Ascending aorta (tissue), 2 donors: ENCODE results near the gene SELP. TPM values are rescaled to one million over a fixed set of nuclear protein-coding genes. Genes with fewer than 3 reads are reported as not detected.
"Not testable (repeated sequence)": the region's sequence is repeated elsewhere in the genome, so short reads cannot be mapped to it uniquely, and the experiment has no call there.

Source experiments
- DNase-seq, 2 donors: peaks; one replicate each; pipeline ENCODE4 v3.0.0-alpha.2; 2019; ENCODE audit warnings: low spot score in 2 of 2
- H3K27ac ChIP-seq, 2 donors: fragments of 200-600 bp; sonication (generic); one replicate each; pipeline ENCODE4 v1.5.1; 2016 to 2017; ENCODE audit warnings: mild to moderate bottlenecking in 1 of 2
- H3K27me3 ChIP-seq: fragments of 200-600 bp; sonication (generic); one replicate; pipeline ENCODE4 v1.5.1; 2017
- H3K36me3 ChIP-seq, 2 donors: fragments of 200-600 bp; sonication (generic); one replicate each; pipeline ENCODE4 v1.5.1; 2016
- H3K4me1 ChIP-seq, 2 donors: fragments of 200-600 bp; sonication (generic); one replicate each; pipeline ENCODE4 v1.5.1; 2016 to 2017; ENCODE audit warnings: mild to moderate bottlenecking in 1 of 2
- H3K4me3 ChIP-seq, 2 donors: fragments of 200-600 bp; sonication (generic); one replicate each; pipeline ENCODE4 v1.5.1; 2016 to 2017; ENCODE audit warnings: mild to moderate bottlenecking in 1 of 2
- H3K9me3 ChIP-seq, 2 donors: fragments of 200-600 bp; sonication (generic); one replicate each; pipeline ENCODE4 v1.5.1; 2016
- CTCF ChIP-seq, 3 experiments: fragments of 200-600 bp in 2 of 3; fragments of 450-650 bp in 1 of 3; sonication (generic) in 2 of 3; IDR thresholded peaks; one replicate each; pipeline ENCODE4 v1.5.1; 2016 to 2019; ENCODE audit warnings: antibody characterized with exemption in 3 of 3, mild to moderate bottlenecking in 1 of 3, moderate library complexity in 1 of 3
- intact Hi-C: fragments of 100-400 bp; cut with DNase I; formaldehyde crosslinking; loops from one replicate; pipeline ENCODE4 v1.15.1; 2023
- total RNA-seq: library from RNA; depleted of rRNA; stranded (reverse); fragments of >200 nt; gene quantifications from one replicate; pipeline ENCODE4 v1.1.0, GENCODE V29; 2016

Gene SELP
- total RNA-seq: 40.0 TPM

GRCh38 chr1:169630006-169630405, at the start of gene SELP:
SELP (minus strand) TSS chr1:169630124; CDS start chr1:169630074, 50 bp downstream.
- TF ChIP-seq CTCF (IDR thresholded peaks at IDR 0.05): no peak

GRCh38 chr1:169679692-169680091, 49.8 kb upstream of the SELP start:
- H3K27ac ChIP-seq: no peak overlapping the region
- DNase-seq: no peak
- no peaks in the 10 kb centered on the region for H3K36me3 ChIP-seq
- TF ChIP-seq CTCF (IDR thresholded peaks at IDR 0.05): no peak
- intact Hi-C loops: no loop called here
- no peaks in the 10 kb centered on the region for H3K9me3 ChIP-seq
- no peaks in the 10 kb centered on the region for H3K27me3 ChIP-seq
- no peaks in the 10 kb centered on the region for H3K4me1 ChIP-seq
- no peak overlapping the region for H3K4me3 ChIP-seq

More at GRCh38 chr1:169630006-169630405, at the start of gene SELP:
- Histone ChIP-seq H3K27me3 (no peaks in the 10 kb centered on the region), H3K9me3 (peaks cover 4 to 18% of the 10 kb centered on the region in 2 donors), H3K4me3 (no peak within 1 kb of the TSS), H3K4me1 (no peaks in the 10 kb centered on the region), H3K27ac (no peak within 1 kb of the TSS), H3K36me3 (no peaks in the 10 kb centered on the region)
- no peak for DNase-seq
- intact Hi-C loops: no loop called here

GRCh38 chr1:169676001-169676400, 46.1 kb upstream of the SELP start:
- intact Hi-C loops: no loop called here
- no peaks in the 10 kb centered on the region for H3K4me1 ChIP-seq

GRCh38 chr1:169670836-169671235, 40.9 kb upstream of the SELP start:
- H3K36me3 ChIP-seq: no peaks in the 10 kb centered on the region
- no peak for TF ChIP-seq CTCF (IDR thresholded peaks at IDR 0.05)
- H3K4me3 ChIP-seq: no peak overlapping the region
- H3K27ac ChIP-seq: no peak overlapping the region
- H3K4me1 ChIP-seq: no peaks in the 10 kb centered on the region
- DNase-seq: no peak
- intact Hi-C loops: no loop called here
- H3K27me3 ChIP-seq: no peaks in the 10 kb centered on the region
- no peaks in the 10 kb centered on the region for H3K9me3 ChIP-seq

More at GRCh38 chr1:169676001-169676400, 46.1 kb upstream of the SELP start:
- no peak for TF ChIP-seq CTCF (IDR thresholded peaks at IDR 0.05)
- DNase-seq: no peak
- H3K27ac ChIP-seq: no peak overlapping the region
- no peaks in the 10 kb centered on the region for H3K27me3 ChIP-seq
- H3K4me3 ChIP-seq: no peak overlapping the region
- no peaks in the 10 kb centered on the region for H3K36me3 ChIP-seq
- no peaks in the 10 kb centered on the region for H3K9me3 ChIP-seq

- H3K36me3 ChIP-seq, H3K4me1 ChIP-seq, H3K27me3 ChIP-seq, DNase-seq, H3K4me3 ChIP-seq, H3K9me3 ChIP-seq, H3K27ac ChIP-seq, intact Hi-C loops: not testable (repeated sequence)
These were observed 40.3 kb upstream of the SELP start for GRCh38 chr1:169670244-169670643.

GRCh38 chr1:169667699-169668596, 38.0 kb upstream of the SELP start:
- DNase-seq, H3K36me3 ChIP-seq, H3K27me3 ChIP-seq, H3K9me3 ChIP-seq, intact Hi-C loops, H3K4me3 ChIP-seq, H3K4me1 ChIP-seq, H3K27ac ChIP-seq: not testable (repeated sequence)

GRCh38 chr1:169667227-169667639, 37.3 kb upstream of the SELP start:
- intact Hi-C loops, H3K27ac ChIP-seq, H3K4me1 ChIP-seq: not testable (repeated sequence)

GRCh38 chr1:169662680-169663079, 32.8 kb upstream of the SELP start:
- H3K4me1 ChIP-seq, H3K9me3 ChIP-seq, H3K36me3 ChIP-seq, H3K27ac ChIP-seq, H3K27me3 ChIP-seq, DNase-seq, H3K4me3 ChIP-seq, intact Hi-C loops: not testable (repeated sequence)

More at GRCh38 chr1:169667227-169667639, 37.3 kb upstream of the SELP start:
- H3K4me3 ChIP-seq, H3K9me3 ChIP-seq, H3K27me3 ChIP-seq, H3K36me3 ChIP-seq, DNase-seq: not testable (repeated sequence)

- H3K36me3 ChIP-seq, H3K4me1 ChIP-seq, H3K9me3 ChIP-seq, H3K27ac ChIP-seq, H3K4me3 ChIP-seq, intact Hi-C loops, DNase-seq, H3K27me3 ChIP-seq: not testable (repeated sequence)
These were observed 31.1 kb upstream of the SELP start for GRCh38 chr1:169661066-169661465.

GRCh38 chr1:169658777-169659176, 28.9 kb upstream of the SELP start:
- DNase-seq, intact Hi-C loops, H3K27me3 ChIP-seq: not testable (repeated sequence)

More at GRCh38 chr1:169658777-169659176, 28.9 kb upstream of the SELP start:
- H3K27ac ChIP-seq, H3K4me3 ChIP-seq, H3K9me3 ChIP-seq, H3K4me1 ChIP-seq, H3K36me3 ChIP-seq: not testable (repeated sequence)
